IPS-20b (cell line): ENCODE measurements around the gene FOXP1.
"Not testable (repeated sequence)": the region's sequence is repeated elsewhere in the genome, so short reads cannot be mapped to it uniquely, and the experiment has no call there.

Source experiments
- H3K27ac ChIP-seq: one replicate; pipeline ENCODE4 v1.5.1; 2013; ENCODE audit warnings: low read length
- H3K27me3 ChIP-seq: 2 replicates; pipeline ENCODE4 v1.6.1; 2013; ENCODE audit warnings: mild to moderate bottlenecking, low read length, inconsistent platforms; ENCODE audit not compliant: insufficient read depth
- H3K36me3 ChIP-seq: 2 replicates; pipeline ENCODE4 v1.6.1; 2013; ENCODE audit warnings: low read depth, mild to moderate bottlenecking, inconsistent platforms, low read length, moderate library complexity; ENCODE audit not compliant: insufficient read depth
- H3K4me1 ChIP-seq: 2 replicates; pipeline ENCODE4 v1.6.1; 2013; ENCODE audit warnings: mild to moderate bottlenecking, control low read depth, inconsistent platforms, low read length, moderate library complexity; ENCODE audit not compliant: insufficient read depth
- H3K4me3 ChIP-seq: 2 replicates; pipeline ENCODE4 v1.5.1; 2013; ENCODE audit warnings: mild to moderate bottlenecking, low read length, inconsistent platforms
- H3K9ac ChIP-seq: 2 replicates; pipeline ENCODE4 v1.6.1; 2013; ENCODE audit warnings: low read depth, mild to moderate bottlenecking, inconsistent platforms, low read length, moderate library complexity
- H3K9me3 ChIP-seq: 2 replicates; pipeline ENCODE4 v1.6.1; 2013; ENCODE audit warnings: mild to moderate bottlenecking, low read depth, low read length, inconsistent platforms; ENCODE audit not compliant: insufficient read depth

The FOXP1 gene

GRCh38 chr3:71542521-71543370 is 40.8 kb downstream of the FOXP1 start:
- H3K9ac ChIP-seq = no peak overlapping the region
- H3K4me3 ChIP-seq = no peak overlapping the region
- H3K27ac ChIP-seq = no peak overlapping the region

GRCh38 chr3:71541313-71541712 is 42.2 kb downstream of the FOXP1 start:
- Histone ChIP-seq H3K9me3 (no peaks in the 10 kb centered on the region), H3K36me3 (no peaks in the 10 kb centered on the region), H3K4me3 (no peak overlapping the region), H3K27me3 (no peaks in the 10 kb centered on the region), H3K27ac (no peak overlapping the region), H3K4me1 (0 out of 2 replicates have a peak, but pooled peaks cover 6% of the 10 kb centered on the region), H3K9ac (no peak overlapping the region)

More at GRCh38 chr3:71542521-71543370, 40.8 kb downstream of the FOXP1 start:
- Histone ChIP-seq H3K27me3 (no peaks in the 10 kb centered on the region), H3K36me3 (no peaks in the 10 kb centered on the region), H3K9me3 (no peaks in the 10 kb centered on the region), H3K4me1 (0 out of 2 replicates have a peak, but pooled peaks cover 6% of the 10 kb centered on the region)

DNA sequence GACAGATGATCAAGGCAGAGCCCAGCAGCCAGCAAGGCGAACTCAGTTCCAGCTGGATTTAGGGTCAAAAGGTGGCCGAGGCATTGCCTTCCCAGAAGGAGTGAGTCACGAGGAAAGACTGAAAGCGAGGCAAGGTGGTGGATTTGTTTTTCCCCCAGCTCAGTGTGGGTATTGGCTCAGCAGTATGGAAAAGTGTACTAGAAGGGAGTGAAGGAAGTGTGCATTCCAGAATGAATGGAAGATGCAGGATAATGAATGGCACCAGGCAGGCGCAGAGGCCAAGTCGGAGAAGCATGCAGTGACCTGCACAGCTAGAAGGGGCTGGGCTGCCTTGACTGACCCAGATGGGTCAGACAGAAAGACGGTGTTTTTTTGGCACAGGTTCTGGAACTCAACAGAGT is 46.3 kb downstream of the FOXP1 start:
- no peaks in the 10 kb centered on the region for H3K4me1 ChIP-seq
- no peaks in the 10 kb centered on the region for H3K9me3 ChIP-seq

DNA sequence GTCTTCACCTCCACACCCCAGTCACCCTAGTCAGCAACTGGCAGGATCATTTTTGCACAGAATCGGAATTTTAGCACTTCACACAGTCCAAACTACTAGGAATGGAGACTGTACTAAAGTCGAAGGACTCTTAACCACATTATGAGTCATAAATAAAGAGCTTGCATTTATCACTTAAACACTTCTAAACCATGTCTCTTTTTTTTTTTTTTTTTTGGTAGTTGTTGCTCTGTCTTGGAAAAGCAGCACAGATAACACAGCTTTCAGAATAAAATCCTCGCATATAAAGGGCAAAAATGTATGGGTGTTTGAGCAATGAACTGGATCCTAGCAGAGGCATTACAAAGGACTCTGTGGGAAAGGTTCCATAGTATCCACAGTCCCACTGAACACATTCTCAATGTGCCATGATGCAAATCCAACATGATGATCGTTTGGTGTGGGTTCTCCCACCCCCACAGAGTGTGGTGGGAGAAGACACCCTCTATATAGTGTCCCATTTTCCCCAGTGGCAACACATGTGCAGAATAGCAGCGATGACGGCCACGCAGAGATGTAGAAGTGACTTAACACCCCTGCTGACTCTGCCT is 47.1 kb downstream of the FOXP1 start:
- H3K4me1 ChIP-seq = no peaks in the 10 kb centered on the region

More for the DNA sequence above, 46.3 kb downstream of the FOXP1 start:
- H3K9ac ChIP-seq = no peak overlapping the region
- no peak overlapping the region for H3K4me3 ChIP-seq
- H3K27ac ChIP-seq = no peak overlapping the region
- H3K36me3 ChIP-seq = no peaks in the 10 kb centered on the region
- H3K27me3 ChIP-seq = no peaks in the 10 kb centered on the region

GRCh38 chr3:71533588-71533987 is 49.9 kb downstream of the FOXP1 start:
- Histone ChIP-seq H3K9me3 (no peaks in the 10 kb centered on the region), H3K36me3 (no peaks in the 10 kb centered on the region), H3K4me1 (peaks cover 7% of the 10 kb centered on the region), H3K27me3 (no peaks in the 10 kb centered on the region), H3K27ac (no peak overlapping the region), H3K4me3 (no peak overlapping the region), H3K9ac (no peak overlapping the region)

More for the DNA sequence above, 47.1 kb downstream of the FOXP1 start:
- no peak overlapping the region for H3K27ac ChIP-seq
- H3K27me3 ChIP-seq = no peaks in the 10 kb centered on the region
- no peaks in the 10 kb centered on the region for H3K36me3 ChIP-seq
- no peak overlapping the region for H3K9ac ChIP-seq
- no peak overlapping the region for H3K4me3 ChIP-seq
- H3K9me3 ChIP-seq = no peaks in the 10 kb centered on the region

DNA sequence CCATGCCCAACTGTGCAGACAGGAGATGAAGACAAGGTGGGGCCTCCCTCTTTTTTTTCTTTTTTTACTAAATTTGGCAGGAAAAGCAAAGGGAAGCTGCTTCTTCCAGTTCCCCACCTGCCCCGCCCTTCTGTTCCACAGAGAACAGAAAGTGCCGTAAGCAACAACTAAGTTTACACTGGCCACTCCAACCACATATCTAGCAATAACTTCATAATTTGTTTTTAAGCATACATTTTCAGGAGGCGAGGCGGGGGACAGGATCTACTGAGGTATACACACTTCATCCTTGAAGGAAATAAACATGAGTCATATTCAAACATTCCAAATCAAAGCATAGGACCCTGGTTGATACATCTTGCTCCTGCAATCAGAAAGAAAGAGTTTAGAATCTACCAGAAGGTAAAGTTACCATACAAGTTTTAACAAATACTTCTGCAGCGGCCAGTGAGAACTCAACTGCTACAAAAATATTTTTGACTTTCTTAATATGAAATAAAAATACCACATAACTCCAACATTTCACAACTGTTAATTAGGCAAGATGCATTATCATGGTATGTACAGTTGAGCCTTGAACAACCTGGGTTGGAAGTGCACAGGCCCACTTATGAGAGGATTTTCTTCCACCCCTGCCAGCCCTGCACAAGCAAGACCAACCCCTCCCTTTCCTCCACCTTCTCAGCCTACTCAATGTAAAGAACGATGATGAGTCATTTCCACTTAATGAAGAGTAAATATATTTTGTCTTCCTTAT is 50.7 kb downstream of the FOXP1 start:
- H3K36me3 ChIP-seq = no peaks in the 10 kb centered on the region
- peaks cover 13% of the 10 kb centered on the region for H3K4me1 ChIP-seq
- H3K27ac ChIP-seq = no peak overlapping the region
- no peaks in the 10 kb centered on the region for H3K27me3 ChIP-seq
- H3K4me3 ChIP-seq = no peak overlapping the region
- no peaks in the 10 kb centered on the region for H3K9me3 ChIP-seq
- no peak overlapping the region for H3K9ac ChIP-seq

- Histone ChIP-seq H3K36me3 (no peaks in the 10 kb centered on the region), H3K9me3 (no peaks in the 10 kb centered on the region), H3K4me3 (no peak overlapping the region), H3K27ac (no peak overlapping the region), H3K4me1 (peaks cover 13% of the 10 kb centered on the region), H3K27me3 (no peaks in the 10 kb centered on the region), H3K9ac (no peak overlapping the region)
These were observed 52.5 kb downstream of the FOXP1 start for GRCh38 chr3:71530903-71531530.

DNA sequence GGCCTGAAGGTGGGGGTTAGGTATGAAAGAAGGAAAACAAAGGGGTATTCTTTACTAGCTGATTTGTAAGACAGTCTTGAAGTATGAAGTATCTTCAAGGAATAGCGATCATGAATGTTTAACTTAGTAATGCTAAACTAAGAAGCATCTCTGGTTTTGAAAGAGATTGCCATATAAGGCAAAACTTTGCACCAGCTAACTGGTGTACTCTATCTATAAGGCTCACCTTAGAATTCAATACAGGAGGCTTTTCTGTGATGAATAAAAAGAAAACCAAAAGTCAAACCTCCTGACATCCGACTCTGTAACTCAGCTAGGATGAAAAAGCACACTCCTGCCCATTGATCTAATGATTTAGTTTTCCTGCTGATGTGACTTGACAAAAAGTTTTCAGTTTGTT is 54.7 kb downstream of the FOXP1 start:
- Histone ChIP-seq H3K36me3 (no peaks in the 10 kb centered on the region), H3K4me1 (peaks cover 13% of the 10 kb centered on the region), H3K4me3 (no peak overlapping the region), H3K27ac (no peak overlapping the region), H3K9me3 (no peaks in the 10 kb centered on the region), H3K9ac (no peak overlapping the region), H3K27me3 (no peaks in the 10 kb centered on the region)

DNA sequence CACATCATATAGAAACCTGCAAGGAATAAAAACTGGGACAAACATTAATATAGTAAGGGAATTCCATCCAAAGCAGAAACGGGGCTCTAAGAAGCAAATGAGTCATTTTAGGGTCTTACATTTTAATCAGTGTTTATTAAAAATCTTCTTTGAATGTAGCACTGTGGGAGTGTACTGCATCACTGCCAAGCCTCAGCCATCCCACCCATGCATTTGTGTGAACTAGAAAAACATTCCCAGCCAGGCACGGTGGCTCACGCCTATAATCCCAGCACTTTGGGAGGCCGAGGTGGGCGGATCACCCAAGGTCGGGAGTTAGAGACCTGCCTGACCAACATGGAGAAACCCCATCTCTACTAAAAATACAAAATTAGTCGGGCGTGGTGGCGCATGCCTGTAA is 57.1 kb downstream of the FOXP1 start:
- not testable (repeated sequence) for H3K27ac ChIP-seq, H3K9ac ChIP-seq, H3K4me3 ChIP-seq, H3K27me3 ChIP-seq, H3K9me3 ChIP-seq, H3K36me3 ChIP-seq
- peaks cover 13% of the 10 kb centered on the region for H3K4me1 ChIP-seq

- peaks cover 20% of the 10 kb centered on the region for H3K4me1 ChIP-seq
- no peaks in the 10 kb centered on the region for H3K9me3 ChIP-seq
- H3K4me3 ChIP-seq = no peak overlapping the region
- H3K27me3 ChIP-seq = no peaks in the 10 kb centered on the region
- H3K36me3 ChIP-seq = no peaks in the 10 kb centered on the region
- no peak overlapping the region for H3K9ac ChIP-seq
- H3K27ac ChIP-seq = no peak overlapping the region
These were observed 58.1 kb downstream of the FOXP1 start for GRCh38 chr3:71525391-71525790.

DNA sequence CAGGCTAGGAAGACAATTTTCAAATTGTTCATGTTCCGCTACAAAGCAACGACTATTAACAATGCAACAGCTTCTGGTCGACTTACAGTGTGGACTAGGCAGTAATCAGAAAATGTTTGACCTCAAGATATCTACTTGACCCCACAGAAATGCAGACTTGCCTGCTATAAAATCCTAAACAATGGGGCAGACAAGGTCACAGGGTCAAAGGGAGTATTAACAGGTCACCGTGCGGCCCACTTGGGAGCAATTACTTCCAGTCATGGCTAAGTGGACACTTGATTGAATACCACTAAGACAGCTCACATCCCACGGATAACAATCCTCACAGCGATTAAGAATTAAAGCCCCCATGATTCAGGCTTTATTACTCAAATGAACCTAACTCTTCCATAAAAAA is 58.9 kb downstream of the FOXP1 start:
- Histone ChIP-seq H3K4me3 (no peak overlapping the region), H3K27ac (no peak overlapping the region), H3K9ac (no peak overlapping the region), H3K4me1 (peaks cover 26% of the 10 kb centered on the region), H3K36me3 (no peaks in the 10 kb centered on the region), H3K27me3 (no peaks in the 10 kb centered on the region), H3K9me3 (no peaks in the 10 kb centered on the region)
